ENCODE data around the gene B4GALT1.

- TF ChIP-seq POLR2A (IDR thresholded peaks at IDR 0.05; ENCODE audit: low read length) (no peak), GATA1 (IDR thresholded peaks at IDR 0.05; ENCODE audit: low read depth, low read length) (no peak)
Measured at GRCh38 chr9:33109097-33109496, 58.0 kb downstream of the B4GALT1 start.
